DOHH2 (cell line): ENCODE results near the gene HAUS3.

Experiments used
- H3F3A ChIP-seq: fragments of 200-600 bp; sonication (generic), shearing (Covaris generic); 2 replicates; pipeline ENCODE4 v1.6.0; 2016; ENCODE audit warnings: antibody characterized with exemption, mild to moderate bottlenecking; ENCODE audit not compliant: control insufficient read depth, insufficient read depth
- H3K27ac ChIP-seq: fragments of 200-600 bp; sonication (generic); 2 replicates; pipeline ENCODE4 v1.5.1; 2014; ENCODE audit warnings: low read depth, mild to moderate bottlenecking, low read length, moderate library complexity
- H3K27me3 ChIP-seq: fragments of 200-600 bp; sonication (generic); 2 replicates; pipeline ENCODE4 v1.6.1; 2014; ENCODE audit warnings: mild to moderate bottlenecking, low read length, mixed read lengths; ENCODE audit not compliant: control insufficient read depth
- H3K36me3 ChIP-seq: fragments of 200-600 bp; sonication (generic); 2 replicates; pipeline ENCODE4 v1.6.1; 2014; ENCODE audit warnings: mild to moderate bottlenecking, low read length, moderate library complexity, mixed read lengths; ENCODE audit not compliant: control insufficient read depth
- H3K4me1 ChIP-seq: fragments of 200-600 bp; sonication (generic); 2 replicates; pipeline ENCODE4 v1.6.1; 2014; ENCODE audit warnings: mild to moderate bottlenecking, low read length, mixed read lengths; ENCODE audit not compliant: control insufficient read depth
- H3K4me2 ChIP-seq: fragments of 200-600 bp; sonication (generic); 2 replicates; pipeline ENCODE4 v1.6.0; 2014; ENCODE audit warnings: mild to moderate bottlenecking, low read length, moderate library complexity
- H3K4me3 ChIP-seq: fragments of 200-600 bp; sonication (generic); 2 replicates; pipeline ENCODE4 v1.5.1; 2014; ENCODE audit warnings: mild to moderate bottlenecking, low read length, mixed read lengths
- H3K79me2 ChIP-seq: fragments of 200-600 bp; sonication (generic); 2 replicates; pipeline ENCODE4 v1.6.1; 2014; ENCODE audit warnings: mild to moderate bottlenecking, low read length, mixed read lengths; ENCODE audit not compliant: control insufficient read depth
- H3K9me2 ChIP-seq: fragments of 200-600 bp; sonication (generic); replicated peaks from 2 replicates; pipeline ENCODE4 v1.6.1; 2014; ENCODE audit warnings: mild to moderate bottlenecking, low read length, mixed read lengths; ENCODE audit not compliant: control insufficient read depth
- H3K9me3 ChIP-seq: fragments of 200-600 bp; sonication (generic); 2 replicates; pipeline ENCODE4 v1.6.1; 2014; ENCODE audit warnings: antibody characterized with exemption, low read length, mixed read lengths; ENCODE audit not compliant: control insufficient read depth, insufficient read depth
- H4K20me1 ChIP-seq: fragments of 200-600 bp; sonication (generic); 2 replicates; pipeline ENCODE4 v1.6.0; 2014; ENCODE audit warnings: low read depth, mild to moderate bottlenecking, antibody characterized with exemption, low read length, moderate library complexity; ENCODE audit not compliant: control insufficient read depth, insufficient read depth
- CTCF ChIP-seq: fragments of 200-600 bp; sonication (generic); IDR thresholded peaks from one replicate; pipeline ENCODE4 v1.5.1; 2014; ENCODE audit warnings: antibody characterized with exemption, mild to moderate bottlenecking, low read depth, low read length; ENCODE audit not compliant: poor library complexity, severe bottlenecking
- EZH2phosphoT487 ChIP-seq: fragments of 200-600 bp; sonication (generic); IDR thresholded peaks from 2 replicates; pipeline ENCODE4 v1.6.1; 2017; ENCODE audit warnings: borderline replicate concordance, mild to moderate bottlenecking, antibody characterized with exemption, low read length, moderate library complexity, mixed read lengths

The HAUS3 gene

GRCh38 chr4:2245057-2245786 lies 3.3 kb upstream of the HAUS3 start:
- peaks cover 12% of the 10 kb centered on the region for H4K20me1 ChIP-seq
- H3F3A ChIP-seq: peaks cover 9% of the 10 kb centered on the region
- peaks cover 2% of the 10 kb centered on the region for H3K36me3 ChIP-seq
- no peak overlapping the region for H3K4me2 ChIP-seq
- H3K4me1 ChIP-seq: peaks cover 25% of the 10 kb centered on the region
- no peaks in the 10 kb centered on the region for H3K9me3 ChIP-seq
- H3K4me3 ChIP-seq: no peak overlapping the region
- H3K27me3 ChIP-seq: no peaks in the 10 kb centered on the region
- H3K9me2 ChIP-seq: no peaks in the 10 kb centered on the region
- H3K27ac ChIP-seq: no peak overlapping the region
- TF ChIP-seq CTCF (no peak), EZH2phosphoT487 (no peak)
- H3K79me2 ChIP-seq: peaks cover 16% of the 10 kb centered on the region

GRCh38 chr4:2243681-2244380 lies 1.9 kb upstream of the HAUS3 start:
- peaks cover 30% of the 10 kb centered on the region for H3K79me2 ChIP-seq
- peaks cover 9% of the 10 kb centered on the region for H3F3A ChIP-seq
- peak overlapping the region; percentile 60 for H3K4me2 ChIP-seq
- peak; percentile 27 for TF ChIP-seq CTCF
- no peak for TF ChIP-seq EZH2phosphoT487
- H3K9me3 ChIP-seq: no peaks in the 10 kb centered on the region
- peaks cover 16% of the 10 kb centered on the region for H3K36me3 ChIP-seq
- peaks cover 22% of the 10 kb centered on the region for H4K20me1 ChIP-seq
- H3K27me3 ChIP-seq: no peaks in the 10 kb centered on the region
- no peaks in the 10 kb centered on the region for H3K9me2 ChIP-seq
- H3K4me1 ChIP-seq: peaks cover 39% of the 10 kb centered on the region
- no peak overlapping the region for H3K27ac ChIP-seq
- peak overlapping the region; percentile 29 for H3K4me3 ChIP-seq

- Histone ChIP-seq H3K4me3 (peak overlapping the region; percentile 91), H3F3A (peaks cover 9% of the 10 kb centered on the region), H3K9me3 (no peaks in the 10 kb centered on the region), H3K27me3 (no peaks in the 10 kb centered on the region), H4K20me1 (peaks cover 31% of the 10 kb centered on the region), H3K27ac (peak overlapping the region; percentile 60), H3K79me2 (peaks cover 55% of the 10 kb centered on the region), H3K36me3 (peaks cover 39% of the 10 kb centered on the region), H3K4me2 (peak overlapping the region; percentile 77), H3K4me1 (peaks cover 55% of the 10 kb centered on the region), H3K9me2 (no peaks in the 10 kb centered on the region)
- TF ChIP-seq EZH2phosphoT487 (no peak), CTCF (no peak)
These were observed 918 bp downstream of the HAUS3 start for GRCh38 chr4:2241003-2241402.
